ENCODE data around the gene PMS2.
"Not testable (repeated sequence)": the region's sequence is repeated elsewhere in the genome, so short reads cannot be mapped to it uniquely, and the experiment has no call there.

PMS2 gene

GRCh38 chr7:5970347-5970911 is 38.4 kb downstream of the PMS2 start, which contains the start of gene RSPH10B:
RSPH10B (minus strand) TSS chr7:5970689; CDS start chr7:5967116, 3,573 bp downstream.
- DNase-seq (ENCODE audit: low read depth); H3K4me3 ChIP-seq (ENCODE audit: control insufficient read depth, low read depth, low read length): not testable (repeated sequence)

GRCh38 chr7:5963810-5964209 is 45.0 kb downstream of the PMS2 start:
- not testable (repeated sequence) for DNase-seq (ENCODE audit: low read depth); H3K4me3 ChIP-seq (ENCODE audit: control insufficient read depth, low read depth, low read length)

DNA sequence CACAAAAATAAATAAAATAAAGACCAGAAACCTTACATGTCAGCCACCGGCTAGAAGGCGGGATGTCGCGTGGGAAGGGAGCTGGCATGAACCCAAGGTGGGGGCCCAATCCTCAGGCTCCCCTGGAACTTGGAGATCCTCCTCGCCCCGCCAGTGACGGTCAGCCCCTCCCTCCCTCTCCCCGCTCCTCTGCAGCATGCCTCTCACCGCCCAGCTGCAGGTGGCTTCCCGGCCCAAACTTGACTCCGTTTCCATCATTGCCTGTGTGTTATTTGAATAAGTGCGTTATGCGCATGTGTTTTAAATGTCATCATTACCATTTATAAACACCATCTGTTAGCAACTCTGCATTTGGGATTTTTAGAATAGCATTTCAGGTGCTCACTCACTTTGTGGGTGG is 45.6 kb downstream of the PMS2 start:
- not testable (repeated sequence) for DNase-seq (ENCODE audit: low read depth); H3K4me3 ChIP-seq (ENCODE audit: control insufficient read depth, low read depth, low read length)

DNA sequence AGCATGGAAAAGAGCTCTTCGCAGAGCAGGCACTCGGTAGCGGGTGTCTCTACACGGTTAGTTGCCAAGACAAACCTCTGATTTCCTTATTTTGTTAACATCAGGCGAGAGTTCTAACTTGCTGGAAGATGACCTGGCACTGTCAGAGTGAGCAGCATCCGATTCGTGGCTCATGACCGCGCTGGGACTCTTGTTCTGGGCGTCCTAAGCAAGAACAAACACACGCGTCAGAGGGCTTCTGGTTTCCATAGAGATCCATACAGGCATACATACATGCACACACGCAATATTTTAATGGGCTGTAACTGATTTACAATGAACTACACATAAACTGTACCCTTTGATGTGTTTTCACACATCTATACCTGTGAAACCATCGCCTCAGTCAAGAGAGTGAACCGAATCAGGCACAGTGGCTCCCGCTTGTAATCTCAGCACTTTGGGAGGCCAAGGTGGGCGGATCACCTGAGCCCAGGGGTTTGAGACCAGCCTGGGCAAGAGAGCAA is 73.9 kb downstream of the PMS2 start:
- not testable (repeated sequence) for H3K4me3 ChIP-seq (ENCODE audit: control insufficient read depth, low read depth, low read length); DNase-seq (ENCODE audit: low read depth)

- H3K4me3 ChIP-seq (ENCODE audit: control insufficient read depth, low read depth, low read length) = not testable (repeated sequence)
- peak; percentile 54 for DNase-seq (ENCODE audit: low read depth)
These were observed 76.8 kb downstream of the PMS2 start for GRCh38 chr7:5931905-5932644.

GRCh38 chr7:5931250-5931649 is 77.6 kb downstream of the PMS2 start:
- not testable (repeated sequence) for H3K4me3 ChIP-seq (ENCODE audit: control insufficient read depth, low read depth, low read length); DNase-seq (ENCODE audit: low read depth)

DNA sequence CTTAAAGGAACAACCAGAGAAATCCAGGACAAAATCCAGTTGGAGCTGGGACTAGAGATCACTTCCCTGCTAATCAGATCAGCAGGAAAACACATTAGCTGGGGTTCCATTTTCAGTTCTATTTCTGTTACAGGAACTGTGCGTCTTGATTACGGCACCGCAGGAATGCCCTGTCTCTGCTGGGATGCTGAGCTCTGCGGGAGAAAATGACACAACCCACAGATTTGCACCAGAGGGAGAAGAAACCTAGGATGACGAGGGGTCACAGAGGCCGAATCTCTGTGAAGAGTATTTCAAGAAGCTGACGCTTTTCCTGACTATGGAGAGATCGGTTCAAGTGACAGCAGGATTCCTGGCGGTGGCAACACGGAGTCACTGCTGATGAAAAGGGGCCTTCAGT is 78.6 kb downstream of the PMS2 start:
- not testable (repeated sequence) for DNase-seq (ENCODE audit: low read depth); H3K4me3 ChIP-seq (ENCODE audit: control insufficient read depth, low read depth, low read length)

GRCh38 chr7:5926263-5926870 is 82.5 kb downstream of the PMS2 start:
- DNase-seq (ENCODE audit: low read depth); H3K4me3 ChIP-seq (ENCODE audit: control insufficient read depth, low read depth, low read length): not testable (repeated sequence)

GRCh38 chr7:5924630-5925029 is 84.2 kb downstream of the PMS2 start:
- not testable (repeated sequence) for H3K4me3 ChIP-seq (ENCODE audit: control insufficient read depth, low read depth, low read length); DNase-seq (ENCODE audit: low read depth)

GRCh38 chr7:5924180-5924579 is 84.7 kb downstream of the PMS2 start:
- DNase-seq (ENCODE audit: low read depth); H3K4me3 ChIP-seq (ENCODE audit: control insufficient read depth, low read depth, low read length): not testable (repeated sequence)

All from fibroblast of mammary gland (primary cell).